HepG2 (cell line): ENCODE results near the gene UBE2N. TPM values are rescaled to one million over a fixed set of nuclear protein-coding genes. Genes with fewer than 3 reads are reported as not detected.

ENCODE experiments used
- ATAC-seq: fragments of 200-7000 bp; cut with Tn5 transposase; 3 replicates; pipeline ENCODE4 v1.9.1; 2020; ENCODE audit warnings: mild to moderate bottlenecking, moderate library complexity
- BruUV-seq: library from RNA; stranded (reverse); fragments of 400-500 nt; replicated peaks from 2 replicates; lab custom pipeline; 2021; lab: Mats Ljungman, UMichigan
- CTCF ChIA-PET: fragments of 300-600 bp; formaldehyde crosslinking; extraction: SDS; loops from one replicate; lab custom pipeline; 2021; ENCODE audit warnings: low total read pairs, inconsistent platforms, low intra/inter-chr PET ratio; lab: Yijun Ruan, JAX
- POLR2A ChIA-PET: fragments of 350-600 bp; sonication (Branson Sonifier 250); formaldehyde crosslinking; loops from one replicate; lab custom pipeline; 2020; ENCODE audit warnings: antibody characterized with exemption, inconsistent platforms; lab: Yijun Ruan, JAX
- DNase-seq: peaks from one replicate; pipeline ENCODE4 v3.0.0-alpha.2; 2015; ENCODE audit warnings: low spot score
- FAIRE-seq: peaks from 3 replicates; lab custom pipeline; 2011; peaks lifted over from hg19 to GRCh38; lab: Jason Lieb, UNC
- H2AFZ ChIP-seq: one replicate; pipeline ENCODE4 v1.6.1; 2011; ENCODE audit warnings: low read length, inconsistent platforms
- H3K27ac ChIP-seq: fragments of 300-600 bp; 3 replicates; pipeline ENCODE4 v1.8.0; 2011; ENCODE audit warnings: mixed run types, mild to moderate bottlenecking, mixed read lengths, low read length, inconsistent platforms; ENCODE audit not compliant: insufficient read depth; ENCODE audit errors: extremely low read length
- H3K27me3 ChIP-seq, 2 experiments: fragments of 200-600 bp in 1 of 2; 2 replicates in 1 of 2; 3 replicates in 1 of 2; pipeline versions ENCODE4 v1.6.0 to v1.8.0; 2011; ENCODE audit warnings: low read length in 2 of 2, mild to moderate bottlenecking in 2 of 2, moderate library complexity in 2 of 2, inconsistent platforms in 1 of 2; ENCODE audit not compliant: insufficient read depth in 2 of 2, control insufficient read depth in 1 of 2
- H3K36me3 ChIP-seq, 2 experiments: fragments of 200-600 bp in 1 of 2; replicated peaks in 1 of 2; 2 replicates in 1 of 2; 3 replicates in 1 of 2; pipeline versions ENCODE4 v1.5.1 to v1.8.0; 2011; ENCODE audit warnings: low read length in 2 of 2, inconsistent platforms in 1 of 2; ENCODE audit not compliant: insufficient read depth in 2 of 2, control insufficient read depth in 1 of 2
- H3K4me1 ChIP-seq: 2 replicates; pipeline ENCODE4 v1.5.1; 2012; ENCODE audit warnings: low read length, inconsistent platforms; ENCODE audit not compliant: insufficient read depth
- H3K4me2 ChIP-seq: 2 replicates; pipeline ENCODE4 v1.6.0; 2011; ENCODE audit warnings: low read depth, low read length, inconsistent platforms
- H3K4me3 ChIP-seq, 3 experiments: fragments of 200-600 bp in 1 of 3; sonication (generic), shearing (Covaris generic) in 1 of 3; replicated peaks in 1 of 3; 2 replicates each; pipeline ENCODE4 v1.5.1; 2011 to 2016; ENCODE audit warnings: low read length in 3 of 3, inconsistent platforms in 2 of 3, low read depth in 2 of 3, mild to moderate bottlenecking in 2 of 3, control low read depth in 1 of 3, mixed read lengths in 1 of 3; ENCODE audit not compliant: insufficient read depth in 1 of 3
- H3K79me2 ChIP-seq: one replicate; pipeline ENCODE4 v1.6.1; 2011; ENCODE audit warnings: low read length, inconsistent platforms; ENCODE audit not compliant: insufficient read depth
- H3K9ac ChIP-seq: 2 replicates; pipeline ENCODE4 v1.6.0; 2011; ENCODE audit warnings: mild to moderate bottlenecking, low read depth, low read length, inconsistent platforms; ENCODE audit not compliant: insufficient read depth
- H3K9me3 ChIP-seq: 2 replicates; pipeline ENCODE4 v1.5.1; 2012; ENCODE audit warnings: mild to moderate bottlenecking, low read length
- H4K20me1 ChIP-seq: 2 replicates; pipeline ENCODE4 v1.6.0; 2011; ENCODE audit warnings: inconsistent platforms, mild to moderate bottlenecking, low read length, moderate library complexity; ENCODE audit not compliant: insufficient read depth
- MAFF ChIP-seq: IDR thresholded peaks from 2 replicates; pipeline ENCODE4 v1.6.1; 2011; ENCODE audit warnings: low read depth, low read length, improper control_type of control experiment
- MAFK ChIP-seq, 2 experiments: IDR thresholded peaks in 1 of 2; conservative IDR thresholded peaks in 1 of 2; 2 replicates each; pipeline ENCODE4 v1.6.1; 2011; ENCODE audit warnings: improper control_type of control experiment in 2 of 2, low read length in 2 of 2
- MEIS1 ChIP-seq: sonication (generic); formaldehyde crosslinking; IDR thresholded peaks from 2 replicates; pipeline ENCODE4 v1.9.0; 2021; ENCODE audit warnings: mild to moderate bottlenecking, missing genetic modification reagents, moderate library complexity, borderline replicate concordance
- MLLT10 ChIP-seq: sonication (generic); formaldehyde crosslinking; IDR thresholded peaks from 2 replicates; pipeline ENCODE4 v1.4.0; 2020; ENCODE audit warnings: missing genetic modification reagents
- REXO4 ChIP-seq: sonication (generic); formaldehyde crosslinking; IDR thresholded peaks from 2 replicates; pipeline ENCODE4 v1.8.0; 2022; ENCODE audit warnings: missing genetic modification reagents, mild to moderate bottlenecking, borderline replicate concordance
- ZNF337 ChIP-seq: sonication (generic); formaldehyde crosslinking; IDR thresholded peaks from 2 replicates; pipeline ENCODE4 v1.5.1; 2020; ENCODE audit warnings: missing genetic modification reagents, low read depth, mild to moderate bottlenecking, borderline replicate concordance
- ZNF350 ChIP-seq: sonication (generic); formaldehyde crosslinking; IDR thresholded peaks from 2 replicates; pipeline ENCODE4 v1.4.0; 2020; ENCODE audit warnings: mild to moderate bottlenecking, low read depth, missing genetic modification reagents, borderline replicate concordance
- WGBS: methylation state at CpG from one replicate; pipeline ENCODE4 v1.1.6; 2017; ENCODE audit warnings: low lambda C conversion rate; 5-methylcytosine and 5-hydroxymethylcytosine counted together
- in situ Hi-C: cut with HindIII; loops from 2 replicates; pipeline ENCODE4 v1.10.0; 2017; ENCODE audit warnings: low pct_unique_long_range_greater_than_20kb; ENCODE audit not compliant: extremely low pct_ligation_motif_present
- intact Hi-C: fragments of 100-400 bp; cut with micrococcal nuclease; formaldehyde crosslinking; loops from one replicate; pipeline ENCODE4 v1.10.0; 2022; ENCODE audit not compliant: unreplicated experiment
- polyA plus RNA-seq, 8 experiments: library from polyadenylated mRNA; depleted of rRNA in 3 of 8; stranded (reverse) in 7 of 8; unstranded in 1 of 8; fragments of >200 nt; fragmentation: Illumina TruSeq in 4 of 8; extraction: Trizol in 4 of 8; gene quantifications; 2 replicates each; pipeline versions ENCODE4 v1.2.1 to v1.2.3, GENCODE V29; 2011 to 2016; ENCODE audit warnings: low read depth in 4 of 8, missing spikeins in 1 of 8, mixed read lengths in 1 of 8; ENCODE audit not compliant: insufficient read depth in 1 of 8
- total RNA-seq, 5 experiments: library from RNA; depleted of rRNA; stranded (reverse); fragments of >200 nt; fragmentation: Illumina TruSeq; extraction: Trizol; gene quantifications; 2 replicates each; pipeline ENCODE4 v1.2.3, GENCODE V29; 2016; ENCODE audit warnings: low read depth in 1 of 5
- TF ChIP-seq, protein P1 (sequence below): sonication (generic); formaldehyde crosslinking; IDR thresholded peaks from 2 replicates; pipeline ENCODE4 v1.8.0; 2022; ENCODE audit warnings: mild to moderate bottlenecking, missing genetic modification reagents

The UBE2N gene
- total and polyA plus RNA-seq, 2 of the 13 experiments (the other 11 are each of a cell fraction or from before 2014, with no cell fraction given) = 188 to 197 TPM

DNA sequence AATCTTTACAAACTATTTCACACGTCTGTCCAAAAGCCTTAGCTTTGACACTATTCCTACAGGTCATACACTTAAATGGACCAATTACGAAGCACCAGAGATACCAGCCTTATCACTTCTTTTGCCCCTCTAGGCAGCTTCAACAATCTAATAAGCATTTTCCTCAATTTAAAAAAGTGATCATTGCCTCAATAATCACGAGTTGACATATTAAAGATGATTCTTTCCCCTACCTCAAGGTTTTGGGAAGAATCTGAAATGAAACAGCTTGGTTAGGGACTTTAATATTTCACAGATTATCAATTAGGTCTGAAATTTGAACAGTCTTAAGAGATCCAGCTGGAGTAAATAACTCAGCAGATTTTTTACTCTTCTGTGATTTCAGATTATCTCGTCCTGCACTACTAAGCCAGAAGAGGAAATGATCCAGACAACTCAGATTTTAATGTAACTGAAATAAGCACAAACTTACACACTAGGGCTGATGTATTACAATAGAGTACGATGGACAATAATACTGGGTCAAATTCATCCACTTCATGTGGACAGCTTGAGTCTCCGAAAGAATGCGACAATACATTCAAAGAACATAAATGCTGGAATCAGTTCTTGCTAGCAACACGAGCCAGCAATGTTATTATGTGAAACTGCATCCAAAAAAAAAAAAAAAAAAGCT is 15.9 kb downstream of the UBE2N start:
- H3K36me3 ChIP-seq = no peaks in the 10 kb centered on the region
- no peak overlapping the region for H3K9ac ChIP-seq
- H3K79me2 ChIP-seq = peaks cover 95% of the 10 kb centered on the region
- no peak overlapping the region for H2AFZ ChIP-seq
- H3K27me3 ChIP-seq = no peaks in the 10 kb centered on the region
- FAIRE-seq (no peak), ATAC-seq (no peak), DNase-seq (no peak)
- H3K4me2 ChIP-seq = no peak overlapping the region
- in situ Hi-C loops (no loop called here), intact Hi-C loops (no loop called here)
- H3K4me1 ChIP-seq = peaks cover 57% of the 10 kb centered on the region
- no peak overlapping the region for H3K27ac ChIP-seq
- ChIA-PET CTCF (no interaction called here), POLR2A (no interaction called here)
- no peak overlapping the region for H3K4me3 ChIP-seq
- BruUV-seq = no TSS peak
- 93% methylated on average over 8 of the region's 8 CpGs for WGBS
- H4K20me1 ChIP-seq = peaks cover 86% of the 10 kb centered on the region
- no peaks in the 10 kb centered on the region for H3K9me3 ChIP-seq
- TF ChIP-seq MAFK (conservative IDR thresholded peaks at IDR 0.05 in 1 of 2, IDR thresholded peaks at IDR 0.05 in 1 of 2; ENCODE audit: low read length in 2 of 2) (peak; percentile 54), MAFF (peak; percentile 45; the same call in 1 of the 2 replicates), REXO4 (no peak)
- TF ChIP-seq, all 625 proteins: peak for 2

DNA sequence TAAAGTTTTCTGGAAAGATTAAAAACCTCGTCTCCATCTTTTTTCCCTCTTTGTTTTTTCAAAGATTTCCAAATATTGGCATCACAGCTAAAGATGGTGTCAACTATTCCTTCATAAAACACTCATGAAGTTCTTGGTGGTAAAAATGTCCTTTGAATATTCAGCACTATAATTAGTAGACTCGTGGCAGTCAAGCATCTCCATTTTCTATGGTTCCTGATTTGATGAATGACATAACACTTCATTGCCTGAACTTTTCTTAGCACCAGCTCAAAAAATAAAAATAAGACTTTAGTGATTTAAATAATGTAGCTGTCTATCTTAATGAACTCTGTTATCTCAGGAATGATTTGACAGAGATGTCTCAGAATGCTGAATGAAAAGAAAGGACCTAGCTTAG is 19.7 kb downstream of the UBE2N start:
- Histone ChIP-seq H3K79me2 (peaks cover 99% of the 10 kb centered on the region), H3K27ac (no peak overlapping the region), H3K27me3 (no peaks in the 10 kb centered on the region), H2AFZ (no peak overlapping the region)
- DNase-seq = no peak
- TF ChIP-seq MLLT10 (no peak), ZNF350 (CRISPR knock-in tag) (no peak), ZNF337 (CRISPR knock-in tag) (no peak), MEIS1 (no peak)
- TF ChIP-seq, protein P1, sequence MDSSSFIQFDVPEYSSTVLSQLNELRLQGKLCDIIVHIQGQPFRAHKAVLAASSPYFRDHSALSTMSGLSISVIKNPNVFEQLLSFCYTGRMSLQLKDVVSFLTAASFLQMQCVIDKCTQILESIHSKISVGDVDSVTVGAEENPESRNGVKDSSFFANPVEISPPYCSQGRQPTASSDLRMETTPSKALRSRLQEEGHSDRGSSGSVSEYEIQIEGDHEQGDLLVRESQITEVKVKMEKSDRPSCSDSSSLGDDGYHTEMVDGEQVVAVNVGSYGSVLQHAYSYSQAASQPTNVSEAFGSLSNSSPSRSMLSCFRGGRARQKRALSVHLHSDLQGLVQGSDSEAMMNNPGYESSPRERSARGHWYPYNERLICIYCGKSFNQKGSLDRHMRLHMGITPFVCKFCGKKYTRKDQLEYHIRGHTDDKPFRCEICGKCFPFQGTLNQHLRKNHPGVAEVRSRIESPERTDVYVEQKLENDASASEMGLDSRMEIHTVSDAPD (CRISPR knock-in tag) = no peak
- TF ChIP-seq, all 625 proteins: peak for 0
- WGBS = 92% methylated on average over 2 of the region's 2 CpGs
- Histone ChIP-seq H3K4me1 (peaks cover 64% of the 10 kb centered on the region), H3K9ac (no peak overlapping the region), H3K4me3 (no peak overlapping the region), H3K36me3 (no peaks in the 10 kb centered on the region), H4K20me1 (peaks cover 90% of the 10 kb centered on the region), H3K4me2 (no peak overlapping the region), H3K9me3 (no peaks in the 10 kb centered on the region)
- CTCF ChIA-PET = no interaction called here
- ATAC-seq (no peak), FAIRE-seq (no peak)
- intact Hi-C loops = no loop called here
- POLR2A ChIA-PET = no interaction called here
- in situ Hi-C loops = no loop called here
- no TSS peak for BruUV-seq
